Measurements from ENCODE around the gene CXXC1. TPM values are rescaled to one million over a fixed set of nuclear protein-coding genes. Genes with fewer than 3 reads are reported as not detected.

CXXC1 gene
- total and polyA plus RNA-seq, 2 of the 8 experiments (the other 6 are each of a cell fraction or from before 2014, with no cell fraction given): 73.3 to 136 TPM

GRCh38 chr18:50311650-50312049, 24.2 kb upstream of the CXXC1 start:
- H3K27ac ChIP-seq (ENCODE audit: low read depth, low read length): no peak overlapping the region
- no peaks in the 10 kb centered on the region for H3K79me2 ChIP-seq (ENCODE audit: control insufficient read depth in 1 of 2, insufficient read depth in 2 of 2, low read length in 2 of 2)
- H3K18ac ChIP-seq (ENCODE audit: extremely low read depth, low read length): no peak overlapping the region
- POLR2A ChIA-PET (ENCODE audit: partially characterized antibody): interaction anchor here (0.6 to 1.2 kb wide), 2 partner anchors 17 to 67 kb away, joined by 3 read pairs; no protein-coding TSS in a partner anchor
- H2BK5ac ChIP-seq (ENCODE audit: low read depth, low read length): no peak overlapping the region
- peaks cover 0 to 4% (median 0%) of the 10 kb centered on the region in 4 experiments; a peak in 2 of 7 replicates for H3K4me1 ChIP-seq (replicated peaks in 1 of 4; ENCODE audit: control insufficient read depth in 3 of 4, insufficient read depth in 4 of 4, low read length in 3 of 4)
- H4K91ac ChIP-seq (replicated peaks; ENCODE audit: insufficient read length, low read length): no peak overlapping the region
- no peak overlapping the region for H2BK20ac ChIP-seq (ENCODE audit: low read length)
- CTCF ChIA-PET (ENCODE audit: partially characterized antibody): interaction anchor here (0.6 to 1.5 kb wide), 3 partner anchors 28 to 200 kb away, joined by 3 to 4 read pairs (median 3); no protein-coding TSS in a partner anchor
- DNase-seq (ENCODE audit: low read depth in 1 of 2, low spot score in 2 of 2) (no peak), FAIRE-seq (no peak)
- H3K9ac ChIP-seq (replicated peaks in 1 of 4; ENCODE audit: extremely low read depth in 1 of 4, low read depth in 3 of 4, low read length in 3 of 4): no peak overlapping the region
- H3K4ac ChIP-seq (replicated peaks; ENCODE audit: insufficient read length, low read depth, low read length): no peak overlapping the region
- no peaks in the 10 kb centered on the region for H3K36me3 ChIP-seq (ENCODE audit: control insufficient read depth in 2 of 4, insufficient read depth in 4 of 4, low read length in 3 of 4)
- H2BK120ac ChIP-seq (replicated peaks; ENCODE audit: low read depth, low read length): no peak overlapping the region
- H2AK5ac ChIP-seq (ENCODE audit: low read depth, low read length): no peak overlapping the region
- H3K56ac ChIP-seq (replicated peaks; ENCODE audit: insufficient read length, low read depth, low read length): no peak overlapping the region
- TF ChIP-seq FOSL1 (IDR thresholded peaks at IDR 0.05; ENCODE audit: insufficient read depth, low read depth, low read length) (no peak), GTF2F1 (IDR thresholded peaks at IDR 0.05; ENCODE audit: borderline replicate concordance, low read depth, low read length) (no peak), HDAC6 (IDR thresholded peaks at IDR 0.05; ENCODE audit: low read depth, low read length) (no peak), CBX5 (IDR thresholded peaks at IDR 0.05; ENCODE audit: low read depth, low read length) (no peak), BACH1 (IDR thresholded peaks at IDR 0.05; ENCODE audit: low read length) (no peak), CHD2 (IDR thresholded peaks at IDR 0.05; ENCODE audit: low read length) (no peak), KDM1A (IDR thresholded peaks at IDR 0.05; ENCODE audit: borderline replicate concordance, low read length) (no peak), TBP (IDR thresholded peaks at IDR 0.05; ENCODE audit: low read depth, low read length) (no peak)
- H3K4me2 ChIP-seq (ENCODE audit: insufficient read depth in 1 of 2, low read depth in 2 of 2, low read length in 2 of 2): no peak overlapping the region
- H4K20me1 ChIP-seq (replicated peaks in 1 of 2; ENCODE audit: control insufficient read depth in 1 of 2, insufficient read depth in 2 of 2, low read length in 2 of 2): no peaks in the 10 kb centered on the region
- H2BK12ac ChIP-seq (ENCODE audit: low read depth, low read length): no peak overlapping the region
- H3K9me3 ChIP-seq (ENCODE audit: insufficient read depth in 2 of 2, low read depth in 1 of 2, low read length in 1 of 2): no peaks in the 10 kb centered on the region
- peaks cover 0 to 7% (median 6%) of the 10 kb centered on the region in 4 experiments; a peak in 5 of 7 replicates for H3K27me3 ChIP-seq (replicated peaks in 1 of 4; ENCODE audit: control insufficient read depth in 3 of 4, extremely low read depth in 1 of 4, insufficient read depth in 3 of 4, low read length in 3 of 4)
- H3K4me3 ChIP-seq (ENCODE audit: extremely low read depth in 1 of 4, insufficient read depth in 2 of 4, low read depth in 3 of 4, low read length in 4 of 4): no peak overlapping the region
- H4K8ac ChIP-seq (ENCODE audit: extremely low read depth, insufficient read depth, low read length): no peak overlapping the region
- no peak overlapping the region for H3K14ac ChIP-seq (ENCODE audit: insufficient read length)
- 89% methylated on average over 3 of the region's 3 CpGs; no CpG with 5 or more reads in 1 of the 2 experiments for WGBS, 2 experiments (ENCODE audit: extremely low coverage in 1 of 2, insufficient coverage in 1 of 2, insufficient read length in 1 of 2, insufficient replicate concordance in 2 of 2, low coverage in 1 of 2, low lambda C conversion rate in 2 of 2, missing lambda C conversion rate in 1 of 2)
- H2BK15ac ChIP-seq (ENCODE audit: low read length): no peak overlapping the region
- H3K79me1 ChIP-seq (ENCODE audit: low read depth, low read length): no peaks in the 10 kb centered on the region
- H3K23ac ChIP-seq (ENCODE audit: insufficient read length): no peak overlapping the region
- no peak overlapping the region for H2AFZ ChIP-seq (ENCODE audit: low read length)
- no peak overlapping the region for H4K5ac ChIP-seq (ENCODE audit: insufficient read length, low read depth, low read length)
- peaks cover 4% of the 10 kb centered on the region for H3K23me2 ChIP-seq (ENCODE audit: low read depth, low read length)

Data from H1 (cell line).